Gastroesophageal sphincter (tissue), 3 donors: ENCODE data around the gene CDH4.

Source experiments
- POLR2A ChIP-seq, 2 donors: fragments of 450-650 bp; IDR thresholded peaks; one replicate each; pipeline ENCODE4 v1.6.1; 2017; ENCODE audit warnings: antibody characterized with exemption in 2 of 2, mild to moderate bottlenecking in 2 of 2, moderate library complexity in 1 of 2
- TF ChIP-seq, protein P1 (sequence below), 4 experiments: fragments of 200-600 bp in 2 of 4; fragments of 450-650 bp in 2 of 4; sonication (generic) in 1 of 4; IDR thresholded peaks; one replicate each; pipeline ENCODE4 v1.5.1; 2017 to 2019; ENCODE audit warnings: antibody characterized with exemption in 4 of 4, mild to moderate bottlenecking in 2 of 4, moderate library complexity in 2 of 4

DNA sequence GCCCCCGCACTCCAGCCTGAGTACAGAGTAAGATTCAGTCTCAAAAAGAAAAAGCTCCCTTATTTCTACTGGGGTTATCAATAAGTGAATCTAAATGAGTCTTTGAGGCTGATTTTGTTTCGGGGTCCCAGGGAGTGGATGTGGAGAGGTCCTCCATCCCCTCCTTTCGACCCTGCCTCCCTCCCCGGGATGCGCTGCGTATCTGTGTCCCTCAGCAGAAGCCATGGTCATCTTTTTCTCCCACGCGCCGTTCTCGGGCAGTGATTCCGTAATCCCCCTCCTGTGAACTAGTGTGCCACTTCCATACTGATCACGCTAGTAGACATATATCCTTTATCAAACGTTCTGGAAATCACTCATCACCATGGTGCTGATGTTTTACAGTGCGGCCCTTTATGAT lies 152.9 kb downstream of the CDH4 start:
- TF ChIP-seq POLR2A (IDR thresholded peaks at IDR 0.05), result no peak
- TF ChIP-seq, protein P1, sequence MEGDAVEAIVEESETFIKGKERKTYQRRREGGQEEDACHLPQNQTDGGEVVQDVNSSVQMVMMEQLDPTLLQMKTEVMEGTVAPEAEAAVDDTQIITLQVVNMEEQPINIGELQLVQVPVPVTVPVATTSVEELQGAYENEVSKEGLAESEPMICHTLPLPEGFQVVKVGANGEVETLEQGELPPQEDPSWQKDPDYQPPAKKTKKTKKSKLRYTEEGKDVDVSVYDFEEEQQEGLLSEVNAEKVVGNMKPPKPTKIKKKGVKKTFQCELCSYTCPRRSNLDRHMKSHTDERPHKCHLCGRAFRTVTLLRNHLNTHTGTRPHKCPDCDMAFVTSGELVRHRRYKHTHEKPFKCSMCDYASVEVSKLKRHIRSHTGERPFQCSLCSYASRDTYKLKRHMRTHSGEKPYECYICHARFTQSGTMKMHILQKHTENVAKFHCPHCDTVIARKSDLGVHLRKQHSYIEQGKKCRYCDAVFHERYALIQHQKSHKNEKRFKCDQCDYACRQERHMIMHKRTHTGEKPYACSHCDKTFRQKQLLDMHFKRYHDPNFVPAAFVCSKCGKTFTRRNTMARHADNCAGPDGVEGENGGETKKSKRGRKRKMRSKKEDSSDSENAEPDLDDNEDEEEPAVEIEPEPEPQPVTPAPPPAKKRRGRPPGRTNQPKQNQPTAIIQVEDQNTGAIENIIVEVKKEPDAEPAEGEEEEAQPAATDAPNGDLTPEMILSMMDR (IDR thresholded peaks at IDR 0.05), result no peak
